Liver (tissue), 9 donors: ENCODE measurements around the gene IGF1. TPM values are rescaled to one million over a fixed set of nuclear protein-coding genes. Genes with fewer than 3 reads are reported as not detected.

Source experiments
- DNase-seq: peaks from one replicate; pipeline ENCODE4 v3.0.0-alpha.2; 2017; ENCODE audit warnings: low spot score
- H3K27ac ChIP-seq, 2 donors: one replicate each; pipeline ENCODE4 v1.7.0; 2013; ENCODE audit warnings: inconsistent platforms in 2 of 2, low read length in 2 of 2, control low read depth in 1 of 2, low read depth in 1 of 2, mild to moderate bottlenecking in 1 of 2
- H3K27me3 ChIP-seq, 4 donors: one replicate each; pipeline versions ENCODE4 v1.6.1 to v1.7.0; 2013; ENCODE audit warnings: low read length in 3 of 4, inconsistent platforms in 1 of 4, mild to moderate bottlenecking in 1 of 4, moderate library complexity in 1 of 4; ENCODE audit not compliant: control insufficient read depth in 4 of 4, insufficient read depth in 4 of 4
- H3K36me3 ChIP-seq, 4 donors: one replicate each; pipeline versions ENCODE4 v1.6.1 to v1.7.0; 2013; ENCODE audit warnings: low read length in 3 of 4, mild to moderate bottlenecking in 3 of 4, low read depth in 1 of 4, moderate library complexity in 1 of 4; ENCODE audit not compliant: control insufficient read depth in 4 of 4, insufficient read depth in 3 of 4
- H3K4me1 ChIP-seq, 4 donors: one replicate each; pipeline versions ENCODE4 v1.6.1 to v1.7.0; 2013; ENCODE audit warnings: low read length in 3 of 4, mild to moderate bottlenecking in 3 of 4, moderate library complexity in 1 of 4; ENCODE audit not compliant: control insufficient read depth in 4 of 4, insufficient read depth in 4 of 4
- H3K4me3 ChIP-seq, 3 donors: one replicate each; pipeline versions ENCODE4 v1.6.1 to v1.7.0; 2013; ENCODE audit warnings: low read length in 3 of 3, control low read depth in 1 of 3, low read depth in 1 of 3, mild to moderate bottlenecking in 1 of 3
- H3K9ac ChIP-seq, 2 donors: one replicate each; pipeline ENCODE4 v1.7.0; 2013; ENCODE audit warnings: low read length in 2 of 2, mild to moderate bottlenecking in 2 of 2, moderate library complexity in 2 of 2, control low read depth in 1 of 2, low read depth in 1 of 2
- H3K9me3 ChIP-seq, 4 donors: one replicate each; pipeline versions ENCODE4 v1.6.1 to v1.7.0; 2013; ENCODE audit warnings: low read length in 3 of 4; ENCODE audit not compliant: control insufficient read depth in 4 of 4
- EGR1 ChIP-seq, 2 donors: IDR thresholded peaks; 2 replicates each; pipeline ENCODE4 v1.6.1; 2016 to 2018; ENCODE audit warnings: antibody characterized with exemption in 2 of 2, low read depth in 2 of 2
- FOXA1 ChIP-seq: IDR thresholded peaks from 2 replicates; pipeline ENCODE4 v1.6.1; 2016; ENCODE audit warnings: antibody characterized with exemption
- FOXA2 ChIP-seq: IDR thresholded peaks from 2 replicates; pipeline ENCODE4 v1.6.1; 2016; ENCODE audit warnings: antibody characterized with exemption
- GABPA ChIP-seq, 2 donors: IDR thresholded peaks in 1 of 2; conservative IDR thresholded peaks in 1 of 2; 2 replicates each; pipeline ENCODE4 v1.6.1; 2016; ENCODE audit warnings: antibody characterized with exemption in 2 of 2, mild to moderate bottlenecking in 1 of 2, moderate library complexity in 1 of 2
- HNF4G ChIP-seq: IDR thresholded peaks from 2 replicates; pipeline ENCODE4 v1.6.1; 2016; ENCODE audit warnings: antibody characterized with exemption
- JUND ChIP-seq, 2 donors: IDR thresholded peaks; 2 replicates each; pipeline ENCODE4 v1.6.1; 2016; ENCODE audit warnings: antibody characterized with exemption in 2 of 2
- NR2F2 ChIP-seq: IDR thresholded peaks from 2 replicates; pipeline ENCODE4 v1.6.1; 2016; ENCODE audit warnings: antibody characterized with exemption
- RAD21 ChIP-seq, 2 donors: IDR thresholded peaks; 2 replicates each; pipeline ENCODE4 v1.6.1; 2016; ENCODE audit warnings: antibody characterized with exemption in 2 of 2, mild to moderate bottlenecking in 2 of 2
- RXRA ChIP-seq, 2 donors: IDR thresholded peaks; 2 replicates each; pipeline ENCODE4 v1.6.1; 2017 to 2018; ENCODE audit warnings: antibody characterized with exemption in 2 of 2, mild to moderate bottlenecking in 1 of 2
- TAF1 ChIP-seq: conservative IDR thresholded peaks from 2 replicates; pipeline ENCODE4 v1.6.1; 2016; ENCODE audit warnings: antibody characterized with exemption, mild to moderate bottlenecking
- WGBS: extraction: QIAGEN DNeasy Blood & Tissue Kit; methylation state at CpG from one replicate; pipeline ENCODE4 v1.1.7; 2013; 5-methylcytosine and 5-hydroxymethylcytosine counted together
- polyA plus RNA-seq, 2 donors: library from polyadenylated mRNA; stranded (reverse) in 1 of 2; unstranded in 1 of 2; fragments of 200-250 nt in 1 of 2; fragments of >200 nt in 1 of 2; fragmentation: Nextera tagmentation in 1 of 2; extraction: Ambion mirVana in 1 of 2; gene quantifications; one replicate each; pipeline versions ENCODE4 v1.2.1 to v1.2.3, GENCODE V29; 2013 to 2015
- total RNA-seq, 2 donors: library from RNA; depleted of rRNA; stranded (reverse); fragments of >200 nt; gene quantifications; one replicate each; pipeline ENCODE4 v1.2.3, GENCODE V29; 2014
- TF ChIP-seq, protein P1 (sequence below): IDR thresholded peaks from 2 replicates; pipeline ENCODE4 v1.6.1; 2016; ENCODE audit warnings: antibody characterized with exemption
- TF ChIP-seq, protein P2 (sequence below): fragments of 150-350 bp; IDR thresholded peaks from 2 replicates; pipeline ENCODE4 v1.5.1; 2017; ENCODE audit warnings: improper control_type of control experiment, low read depth, low read length; ENCODE audit not compliant: missing input control
- TF ChIP-seq, protein P3 (sequence below): IDR thresholded peaks from 2 replicates; pipeline ENCODE4 v1.6.1; 2016; ENCODE audit warnings: antibody characterized with exemption
- TF ChIP-seq, protein P4 (sequence below): IDR thresholded peaks from 2 replicates; pipeline ENCODE4 v1.6.1; 2016; ENCODE audit warnings: antibody characterized with exemption
- donor health status: healthy.
- donor health status: healthy.
- donor health status: healthy.
- donor health status: healthy.
- donor health status: healthy.

The IGF1 gene
- total and polyA plus RNA-seq, 4 donors: 0.61 to 118 (median 33.3) TPM

DNA sequence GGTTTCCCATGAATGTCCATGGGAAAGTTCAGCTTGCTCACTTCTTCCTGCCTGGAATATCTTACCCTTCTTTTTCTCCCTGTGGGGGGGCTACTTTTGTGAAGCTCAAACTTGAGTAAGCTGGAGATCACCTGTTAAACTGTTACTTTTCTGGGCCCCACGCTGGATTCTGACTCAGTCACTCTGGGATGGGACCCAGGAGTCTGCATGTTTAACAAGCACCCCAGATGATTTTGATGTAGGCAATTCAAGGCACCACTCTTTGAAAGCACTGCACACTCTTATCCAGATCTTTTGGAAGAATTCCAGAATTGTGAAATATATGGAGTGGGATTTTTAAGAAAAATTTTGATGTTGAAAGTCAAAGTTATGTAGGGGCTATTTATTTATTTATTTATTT, 46.3 kb upstream of the IGF1 start:
- Histone ChIP-seq H3K4me1 (no peaks in the 10 kb centered on the region), H3K9me3 (no peaks in the 10 kb centered on the region), H3K4me3 (no peak overlapping the region), H3K27ac (no peak overlapping the region), H3K9ac (no peak overlapping the region), H3K27me3 (no peaks in the 10 kb centered on the region), H3K36me3 (no peaks in the 10 kb centered on the region)
- 80% methylated on average over 1 of the region's 1 CpG for WGBS
- TF ChIP-seq EGR1 (IDR thresholded peaks at IDR 0.05; ENCODE audit: low read depth in 2 of 2) (no peak), NR2F2 (no peak), JUND (IDR thresholded peaks at IDR 0.05) (no peak), FOXA1 (no peak), RXRA (IDR thresholded peaks at IDR 0.05) (no peak), TAF1 (no peak), RAD21 (IDR thresholded peaks at IDR 0.05) (no peak), GABPA (IDR thresholded peaks at IDR 0.05 in 1 of 2, conservative IDR thresholded peaks at IDR 0.05 in 1 of 2) (no peak)
- TF ChIP-seq, protein P1, sequence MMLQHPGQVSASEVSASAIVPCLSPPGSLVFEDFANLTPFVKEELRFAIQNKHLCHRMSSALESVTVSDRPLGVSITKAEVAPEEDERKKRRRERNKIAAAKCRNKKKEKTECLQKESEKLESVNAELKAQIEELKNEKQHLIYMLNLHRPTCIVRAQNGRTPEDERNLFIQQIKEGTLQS: no peak
- TF ChIP-seq, protein P2, sequence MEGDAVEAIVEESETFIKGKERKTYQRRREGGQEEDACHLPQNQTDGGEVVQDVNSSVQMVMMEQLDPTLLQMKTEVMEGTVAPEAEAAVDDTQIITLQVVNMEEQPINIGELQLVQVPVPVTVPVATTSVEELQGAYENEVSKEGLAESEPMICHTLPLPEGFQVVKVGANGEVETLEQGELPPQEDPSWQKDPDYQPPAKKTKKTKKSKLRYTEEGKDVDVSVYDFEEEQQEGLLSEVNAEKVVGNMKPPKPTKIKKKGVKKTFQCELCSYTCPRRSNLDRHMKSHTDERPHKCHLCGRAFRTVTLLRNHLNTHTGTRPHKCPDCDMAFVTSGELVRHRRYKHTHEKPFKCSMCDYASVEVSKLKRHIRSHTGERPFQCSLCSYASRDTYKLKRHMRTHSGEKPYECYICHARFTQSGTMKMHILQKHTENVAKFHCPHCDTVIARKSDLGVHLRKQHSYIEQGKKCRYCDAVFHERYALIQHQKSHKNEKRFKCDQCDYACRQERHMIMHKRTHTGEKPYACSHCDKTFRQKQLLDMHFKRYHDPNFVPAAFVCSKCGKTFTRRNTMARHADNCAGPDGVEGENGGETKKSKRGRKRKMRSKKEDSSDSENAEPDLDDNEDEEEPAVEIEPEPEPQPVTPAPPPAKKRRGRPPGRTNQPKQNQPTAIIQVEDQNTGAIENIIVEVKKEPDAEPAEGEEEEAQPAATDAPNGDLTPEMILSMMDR: no peak
- TF ChIP-seq, protein P3, sequence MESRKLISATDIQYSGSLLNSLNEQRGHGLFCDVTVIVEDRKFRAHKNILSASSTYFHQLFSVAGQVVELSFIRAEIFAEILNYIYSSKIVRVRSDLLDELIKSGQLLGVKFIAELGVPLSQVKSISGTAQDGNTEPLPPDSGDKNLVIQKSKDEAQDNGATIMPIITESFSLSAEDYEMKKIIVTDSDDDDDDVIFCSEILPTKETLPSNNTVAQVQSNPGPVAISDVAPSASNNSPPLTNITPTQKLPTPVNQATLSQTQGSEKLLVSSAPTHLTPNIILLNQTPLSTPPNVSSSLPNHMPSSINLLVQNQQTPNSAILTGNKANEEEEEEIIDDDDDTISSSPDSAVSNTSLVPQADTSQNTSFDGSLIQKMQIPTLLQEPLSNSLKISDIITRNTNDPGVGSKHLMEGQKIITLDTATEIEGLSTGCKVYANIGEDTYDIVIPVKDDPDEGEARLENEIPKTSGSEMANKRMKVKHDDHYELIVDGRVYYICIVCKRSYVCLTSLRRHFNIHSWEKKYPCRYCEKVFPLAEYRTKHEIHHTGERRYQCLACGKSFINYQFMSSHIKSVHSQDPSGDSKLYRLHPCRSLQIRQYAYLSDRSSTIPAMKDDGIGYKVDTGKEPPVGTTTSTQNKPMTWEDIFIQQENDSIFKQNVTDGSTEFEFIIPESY: no peak
- DNase-seq: no peak

DNA sequence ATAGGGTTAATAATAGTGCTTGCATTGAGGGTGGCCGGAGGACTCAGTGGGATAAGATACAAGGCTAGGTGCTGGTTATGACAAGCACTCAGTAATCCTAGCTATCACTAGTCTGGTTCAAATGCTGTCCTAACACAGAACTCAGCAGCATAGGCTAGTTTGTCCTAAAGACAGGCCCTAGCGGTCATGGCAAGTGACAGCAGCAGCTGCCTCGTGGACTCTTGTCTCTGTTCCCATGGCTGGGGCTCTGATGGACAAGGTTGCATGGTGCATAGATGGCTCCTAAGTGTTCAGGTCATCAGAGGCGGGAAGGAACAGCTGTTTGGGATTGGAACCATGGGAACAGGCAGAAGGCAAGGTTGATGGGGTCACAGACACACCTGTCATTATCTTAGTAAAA, 42.4 kb upstream of the IGF1 start:
- H3K4me3 ChIP-seq: no peak overlapping the region
- no peaks in the 10 kb centered on the region for H3K4me1 ChIP-seq
- no peak overlapping the region for H3K9ac ChIP-seq
- H3K27me3 ChIP-seq: no peaks in the 10 kb centered on the region
- TF ChIP-seq FOXA2 (no peak), JUND (IDR thresholded peaks at IDR 0.05) (no peak)
- TF ChIP-seq, protein P1: no peak
- H3K9me3 ChIP-seq: no peaks in the 10 kb centered on the region
- H3K27ac ChIP-seq: no peak overlapping the region
- no peaks in the 10 kb centered on the region for H3K36me3 ChIP-seq
- WGBS: 90% methylated on average over 4 of the region's 4 CpGs
- DNase-seq: no peak

DNA sequence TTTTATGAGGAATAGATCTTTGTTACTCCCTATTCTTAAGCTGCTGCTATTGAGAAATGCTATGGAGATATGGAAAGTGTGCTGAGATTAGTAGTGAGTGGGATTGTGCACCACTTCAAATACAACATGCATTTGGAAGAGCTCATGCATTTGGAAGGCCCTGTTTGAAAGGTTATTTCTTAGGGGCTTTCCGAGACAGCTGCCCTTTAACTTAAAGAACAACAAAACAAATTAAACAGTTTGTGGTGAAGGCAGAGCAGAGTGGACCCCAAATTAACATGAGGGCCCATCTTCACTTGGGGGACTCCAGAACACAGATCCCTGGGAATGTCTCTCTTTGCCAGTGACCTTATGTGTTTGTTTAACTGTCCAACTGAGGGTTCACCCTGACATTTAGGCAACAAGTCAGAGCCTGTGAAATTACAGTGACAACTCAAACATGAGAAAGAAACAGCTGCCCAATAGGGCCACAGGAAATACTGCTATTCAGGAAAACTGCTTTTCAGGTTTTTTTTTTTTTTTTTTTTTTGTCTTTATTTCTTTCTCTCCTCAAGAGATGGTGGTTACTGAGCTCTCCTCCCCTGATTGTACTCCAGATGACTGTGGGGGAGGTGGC, 41.4 kb upstream of the IGF1 start:
- 87% methylated on average over 1 of the region's 1 CpG for WGBS
- no peak overlapping the region for H3K4me3 ChIP-seq
- TF ChIP-seq HNF4G (no peak), JUND (IDR thresholded peaks at IDR 0.05) (no peak), GABPA (IDR thresholded peaks at IDR 0.05 in 1 of 2, conservative IDR thresholded peaks at IDR 0.05 in 1 of 2) (no peak)
- TF ChIP-seq, protein P2: no peak
- TF ChIP-seq, protein P4, sequence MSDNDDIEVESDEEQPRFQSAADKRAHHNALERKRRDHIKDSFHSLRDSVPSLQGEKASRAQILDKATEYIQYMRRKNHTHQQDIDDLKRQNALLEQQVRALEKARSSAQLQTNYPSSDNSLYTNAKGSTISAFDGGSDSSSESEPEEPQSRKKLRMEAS: no peak
- TF ChIP-seq, protein P3: no peak
- H3K9ac ChIP-seq: no peak overlapping the region
- H3K4me1 ChIP-seq: no peaks in the 10 kb centered on the region
- H3K27ac ChIP-seq: no peak overlapping the region
- H3K27me3 ChIP-seq: no peaks in the 10 kb centered on the region
- no peaks in the 10 kb centered on the region for H3K9me3 ChIP-seq
- DNase-seq: no peak
- H3K36me3 ChIP-seq: no peaks in the 10 kb centered on the region
